ENCODE results near the gene CTBP1.

The CTBP1 gene

DNA sequence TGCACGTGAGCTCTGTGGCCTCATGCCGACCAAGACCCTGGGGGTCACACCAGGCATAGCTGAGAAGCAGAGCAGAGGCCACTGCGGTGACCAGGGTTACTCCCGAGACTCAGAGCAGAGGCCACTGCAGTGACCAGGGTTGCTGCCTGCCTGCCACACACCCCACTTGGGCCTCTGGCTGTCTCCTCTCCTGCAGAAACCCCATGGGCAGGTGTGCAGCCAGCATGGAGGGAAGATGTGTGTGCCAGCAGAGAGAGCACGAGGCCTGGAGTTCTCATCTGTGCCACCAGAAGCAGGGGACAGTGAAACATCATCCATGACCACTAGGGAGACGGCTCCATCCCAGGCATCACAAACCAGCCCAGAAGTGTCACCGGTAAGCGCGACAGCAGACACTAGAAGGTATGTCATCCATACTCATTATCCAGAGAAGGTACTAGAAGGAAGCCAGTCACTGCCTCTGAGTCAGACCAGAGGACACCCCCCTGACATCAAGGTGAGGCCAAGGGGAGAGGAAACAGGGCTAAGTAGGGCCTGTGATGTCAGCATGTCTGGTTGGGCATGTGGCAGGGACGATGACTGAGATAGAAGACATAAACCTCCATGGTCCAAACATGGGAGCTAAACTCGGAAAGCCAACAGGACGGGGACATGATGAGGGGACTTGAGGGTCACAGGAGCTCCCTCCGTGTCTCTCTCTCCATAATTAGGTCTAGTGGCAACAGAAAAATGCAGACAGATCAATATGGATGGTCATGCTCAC, 52.3 kb downstream of the CTBP1 start:
- DNase-seq (ENCODE audit: low read depth, low spot score) = no peak

DNA sequence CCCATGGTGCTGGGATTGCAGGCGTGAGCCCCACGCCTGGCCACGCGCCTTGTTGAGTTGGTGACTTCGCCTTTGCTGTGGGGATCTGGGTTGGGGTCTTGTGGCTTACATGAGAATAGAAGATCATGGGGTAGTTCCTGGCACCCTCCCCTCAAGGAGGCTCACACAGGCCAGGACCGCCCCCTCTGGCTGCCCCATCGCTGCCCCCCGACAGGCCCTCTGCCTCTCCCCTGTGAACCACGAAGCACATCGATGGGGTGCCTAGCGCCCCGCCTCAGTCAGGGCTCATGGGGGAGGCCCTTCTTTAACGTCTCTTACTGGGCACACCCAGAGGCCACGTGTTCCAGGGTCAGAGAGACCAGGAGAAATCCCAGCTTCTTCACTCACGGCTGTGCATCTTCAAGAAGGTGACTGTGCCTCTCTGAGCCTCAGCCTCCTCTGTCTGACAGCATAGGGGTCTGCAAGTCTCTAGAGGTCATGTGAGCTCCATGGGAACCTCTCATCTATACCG, 53.0 kb downstream of the CTBP1 start:
- no peak for DNase-seq (ENCODE audit: low read depth, low spot score)

DNA sequence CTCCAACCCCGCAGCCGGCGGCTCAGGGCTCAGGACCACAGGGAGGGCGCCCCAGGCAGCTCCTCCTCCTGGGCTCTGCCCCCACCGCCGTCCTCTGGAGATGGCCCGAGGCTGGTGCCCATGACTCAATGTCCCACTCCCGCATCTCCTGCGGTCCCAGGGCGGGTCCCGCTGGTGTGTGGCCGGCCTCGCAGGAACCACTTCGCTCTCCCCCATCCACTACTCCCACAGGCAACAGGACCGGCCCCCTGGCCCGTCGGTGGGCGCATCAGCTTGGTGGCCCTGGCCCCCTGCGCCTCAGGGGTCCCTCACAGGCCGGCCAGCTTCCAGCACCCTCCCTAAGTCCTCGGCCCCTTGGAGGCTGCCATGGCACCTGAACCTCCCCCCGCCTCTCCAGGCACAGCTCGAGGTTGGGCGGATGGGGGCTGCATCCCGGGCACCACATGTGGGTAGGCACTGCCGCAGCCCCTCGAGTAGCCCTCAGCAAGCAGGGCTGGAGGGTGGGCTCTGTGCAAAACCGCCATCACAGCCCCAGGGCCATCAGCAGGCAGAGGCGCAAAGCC, 53.7 kb downstream of the CTBP1 start:
- DNase-seq (ENCODE audit: low read depth, low spot score) = no peak

DNA sequence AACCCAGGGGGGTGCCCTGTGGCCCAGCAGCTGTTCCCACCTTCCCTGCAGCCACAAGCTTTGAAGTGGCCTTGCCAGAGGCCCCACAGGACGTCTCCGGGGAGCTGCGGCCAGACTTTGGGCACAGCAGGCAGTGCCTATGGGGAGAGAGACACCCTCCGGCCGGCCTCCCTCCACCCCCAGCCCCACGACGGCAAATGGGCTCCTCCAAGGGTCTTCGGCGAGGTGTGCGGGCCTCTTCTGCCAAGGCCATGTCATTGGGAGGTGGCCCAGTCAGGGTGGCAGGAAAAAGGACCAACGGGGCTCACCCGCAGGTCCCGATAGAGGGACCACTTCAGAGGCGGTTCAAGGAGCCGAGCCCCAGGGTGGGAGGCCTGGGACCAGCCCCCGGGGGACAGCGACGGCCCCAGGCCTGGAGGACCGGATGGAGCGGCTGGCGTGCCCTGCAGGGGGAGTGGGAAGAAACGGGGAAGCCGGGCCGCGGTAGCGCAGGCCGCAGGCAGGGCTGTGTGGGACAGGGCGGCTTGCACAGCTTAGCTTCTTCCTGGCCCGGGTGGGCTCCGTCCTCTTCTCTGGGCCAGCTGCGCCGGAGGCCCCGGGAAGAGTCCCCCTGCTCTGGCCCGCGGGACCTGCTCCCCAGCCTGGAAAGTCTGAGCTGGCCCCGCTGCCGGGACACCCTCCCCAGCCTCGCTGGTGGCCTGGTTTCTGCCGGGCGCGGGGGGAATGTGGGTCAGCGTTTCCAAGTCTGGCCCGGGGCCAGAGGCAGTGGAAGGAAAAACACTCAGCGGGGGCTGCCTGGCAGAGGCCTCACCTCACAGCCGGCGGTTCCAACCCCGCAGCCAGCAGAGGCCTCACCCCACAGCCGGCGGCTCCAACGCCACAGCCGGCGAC, 54.7 kb downstream of the CTBP1 start:
- no peak for DNase-seq (ENCODE audit: low read depth, low spot score)

DNA sequence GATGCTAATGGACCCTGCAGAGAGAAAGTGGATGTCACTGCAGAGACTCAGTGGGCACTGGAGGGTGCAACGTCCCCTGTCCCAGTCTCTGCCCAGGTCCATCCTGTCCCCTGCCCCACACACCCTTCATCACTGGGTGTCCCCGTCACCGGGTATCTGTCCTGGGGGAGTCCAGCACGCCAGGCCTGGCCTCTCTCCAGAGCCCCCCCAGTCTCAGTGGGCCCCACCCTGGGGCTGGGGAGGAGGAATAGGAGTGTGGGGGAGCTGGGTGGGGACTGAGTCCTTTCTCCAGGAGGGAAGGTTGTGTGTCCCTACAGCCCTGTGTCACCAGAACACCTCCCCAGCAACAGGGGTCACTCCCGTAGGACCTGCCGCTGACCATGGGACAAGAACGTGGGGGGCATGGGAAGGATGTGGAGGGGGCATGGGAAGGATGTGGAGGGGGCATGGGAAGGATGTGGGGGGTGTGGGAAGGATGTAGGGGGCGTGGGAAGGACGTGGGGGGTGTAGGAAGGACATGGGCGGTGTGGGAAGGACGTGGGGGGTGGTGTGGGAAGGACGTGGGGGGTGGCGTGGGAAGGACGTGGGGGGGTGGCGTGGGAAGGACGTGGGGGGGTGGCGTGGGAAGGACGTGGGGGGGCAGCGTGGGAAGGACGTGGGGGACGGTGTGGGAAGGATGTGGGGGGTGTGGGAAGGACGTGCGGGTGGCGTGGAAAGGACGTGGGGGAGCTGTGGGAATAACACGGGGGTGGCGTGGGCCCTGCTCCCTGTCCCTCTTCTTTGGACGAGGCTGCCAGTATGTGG, 55.5 kb downstream of the CTBP1 start:
- no peak for DNase-seq (ENCODE audit: low read depth, low spot score)

DNA sequence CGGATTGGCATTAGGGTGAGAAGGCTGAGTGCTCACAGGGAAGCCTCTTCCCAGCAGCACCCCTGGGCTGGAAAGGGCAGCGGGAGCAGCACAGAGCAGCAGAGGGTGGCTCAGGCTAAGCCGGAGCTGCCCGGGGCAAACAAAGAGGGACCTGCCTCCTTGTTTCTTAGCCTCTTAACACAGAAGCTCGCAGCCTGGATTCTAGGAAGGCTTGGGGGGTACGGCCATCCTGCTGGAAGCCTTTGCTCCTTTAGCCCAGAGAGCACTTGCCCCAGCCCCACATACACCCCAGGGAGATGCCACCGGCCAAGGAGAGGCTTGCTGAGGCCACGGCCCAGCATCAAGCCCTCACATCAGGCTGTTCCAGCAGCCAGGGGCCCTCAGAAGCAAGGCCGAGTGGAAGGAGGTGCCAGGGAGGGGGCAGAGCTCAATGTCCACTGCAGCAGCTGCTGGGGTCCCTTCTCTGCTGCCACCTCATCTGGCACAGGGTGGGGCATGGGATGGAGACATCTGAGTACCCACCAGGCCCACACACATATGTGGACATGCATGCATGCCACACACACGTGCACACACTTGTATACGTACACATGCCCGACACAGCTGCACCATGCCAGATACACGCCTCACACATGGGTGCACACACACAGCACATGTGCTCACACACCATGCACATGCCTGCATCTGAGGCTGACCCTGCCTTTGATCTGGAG, 56.3 kb downstream of the CTBP1 start:
- DNase-seq (ENCODE audit: low read depth, low spot score) = no peak

DNA sequence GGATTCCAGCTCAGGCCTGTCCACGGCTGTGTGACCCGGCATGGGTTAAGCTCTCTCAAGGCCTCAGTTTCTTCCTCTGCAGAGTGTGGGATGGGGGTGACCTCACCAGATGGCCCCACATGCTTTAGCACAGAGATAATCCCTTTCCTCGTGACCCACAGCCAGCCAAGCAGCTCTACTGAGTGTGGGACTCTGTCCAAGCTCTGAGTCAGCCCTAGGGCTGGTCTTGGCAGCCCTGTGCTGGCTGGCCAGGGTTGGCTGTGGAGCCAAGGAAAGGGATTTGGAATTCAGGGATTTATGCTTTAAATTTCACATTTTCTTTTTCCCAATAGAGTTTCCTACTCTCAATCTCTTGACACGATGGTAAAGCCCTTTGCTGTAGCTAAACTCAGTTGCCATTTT, 56.8 kb downstream of the CTBP1 start:
- no peak for DNase-seq (ENCODE audit: low read depth, low spot score)

DNA sequence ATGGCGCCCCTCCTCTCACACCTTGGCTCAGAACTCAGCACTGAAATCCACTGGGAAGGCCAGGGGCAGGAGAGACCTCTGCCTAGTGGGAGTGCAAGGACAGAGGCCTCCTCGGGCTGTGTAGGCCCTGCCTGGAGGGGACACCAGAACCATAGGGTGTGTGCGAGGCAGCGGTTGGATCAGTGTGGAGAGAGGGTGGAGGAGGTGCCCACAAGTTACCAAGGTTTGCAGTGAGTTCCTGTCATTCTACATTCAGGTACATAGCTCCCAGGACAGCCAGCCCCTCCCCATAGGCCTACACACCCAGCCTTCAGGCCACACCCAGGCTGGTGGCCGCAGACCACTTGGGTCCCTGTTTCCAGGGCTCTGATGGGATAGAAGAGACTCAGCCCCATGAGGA, 57.3 kb downstream of the CTBP1 start:
- no peak for DNase-seq (ENCODE audit: low read depth, low spot score)

DNA sequence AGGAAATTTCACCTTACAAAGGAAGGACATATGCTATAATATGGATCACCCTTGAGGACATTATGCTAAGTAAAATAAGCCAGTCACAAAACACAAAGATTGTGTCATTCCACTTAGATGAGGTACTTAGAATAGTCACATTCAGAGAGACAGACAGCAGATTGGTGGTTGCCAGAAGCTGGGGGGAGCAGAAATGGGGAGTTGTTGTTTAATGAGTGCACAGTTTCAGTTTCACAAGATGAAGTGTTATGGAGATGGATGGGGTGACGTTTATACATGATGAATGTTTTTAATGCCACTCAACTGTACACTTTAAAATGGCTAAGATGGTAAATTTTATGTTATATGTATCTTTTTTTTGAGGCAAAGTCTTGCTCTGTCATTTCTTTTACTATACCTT, 61.7 kb downstream of the CTBP1 start:
- DNase-seq (ENCODE audit: low read depth, low spot score) = no peak

DNA sequence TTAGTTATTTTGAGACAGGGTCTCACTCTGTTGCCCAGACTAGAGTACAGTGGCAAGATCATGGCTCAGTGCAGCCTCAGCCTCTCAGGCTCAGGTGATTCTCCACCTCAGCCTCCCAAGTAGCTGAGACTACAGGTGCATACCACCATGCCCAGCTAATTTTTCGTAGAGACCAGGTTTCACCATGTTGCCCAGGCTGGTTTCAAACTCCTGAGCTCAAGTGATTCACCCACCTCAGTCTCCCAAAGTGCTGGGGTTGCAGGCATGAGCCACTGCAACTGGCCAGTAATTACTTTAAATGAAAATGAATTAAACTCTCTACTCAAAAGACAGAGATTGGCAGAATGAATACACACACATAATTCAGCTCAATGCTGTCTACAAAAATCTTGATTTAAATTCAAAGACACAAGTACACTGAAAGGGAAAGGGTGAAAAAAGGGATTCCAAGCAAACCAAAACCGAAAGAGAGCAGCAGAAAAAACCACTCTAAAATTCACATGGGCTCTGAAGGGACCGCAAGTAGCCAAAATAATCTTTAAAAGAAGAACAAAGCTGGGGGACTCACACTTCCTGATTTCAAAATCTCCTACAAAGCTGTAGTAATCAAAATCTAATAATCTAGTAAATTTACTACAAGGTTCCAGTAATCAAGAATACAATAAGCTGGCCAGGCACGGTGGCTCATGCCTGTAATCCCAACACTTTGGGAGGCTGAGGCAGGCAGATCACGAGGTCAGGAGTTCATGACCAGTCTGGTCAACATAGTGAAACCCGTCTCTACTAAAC, 64.8 kb downstream of the CTBP1 start:
- DNase-seq (ENCODE audit: low read depth, low spot score) = no peak

DNA sequence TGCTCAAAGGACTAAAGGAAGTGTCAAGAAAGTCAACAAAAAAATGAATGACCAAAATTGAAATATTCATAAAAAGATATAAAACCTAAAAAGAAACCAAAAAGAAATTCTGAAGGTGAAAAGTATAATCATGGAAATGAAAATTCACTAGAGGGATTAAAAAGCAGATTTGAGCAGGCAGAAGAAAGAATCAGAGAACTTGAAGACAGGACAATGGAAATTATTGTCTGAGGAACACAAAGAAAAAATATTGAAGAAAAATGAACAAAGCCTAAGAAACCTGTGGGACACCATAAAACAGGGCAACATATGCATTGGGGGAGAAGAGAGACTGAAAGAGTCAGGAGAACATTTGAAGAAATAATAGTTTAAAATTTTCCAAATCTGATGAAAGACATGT, 66.6 kb downstream of the CTBP1 start:
- no peak for DNase-seq (ENCODE audit: low read depth, low spot score)

DNA sequence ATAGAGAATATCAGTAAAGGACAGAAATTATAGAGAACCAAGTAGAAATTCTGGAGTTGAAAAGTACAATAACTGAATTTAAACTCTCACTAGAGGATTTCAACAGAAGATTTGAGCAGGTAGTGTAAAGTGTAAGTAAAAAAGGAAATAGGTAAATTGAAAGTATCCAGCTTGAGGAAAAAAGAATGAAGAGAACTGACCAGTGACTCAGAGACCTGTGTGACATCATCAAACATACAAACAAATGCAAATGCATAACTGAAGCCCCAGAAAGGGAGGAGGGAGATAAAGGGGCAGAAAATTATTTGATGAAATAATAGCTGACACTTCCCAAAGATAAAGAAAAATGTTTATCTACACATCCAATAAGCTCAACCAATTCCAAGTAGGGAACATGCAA, 68.3 kb downstream of the CTBP1 start:
- no peak for DNase-seq (ENCODE audit: low read depth, low spot score)

DNA sequence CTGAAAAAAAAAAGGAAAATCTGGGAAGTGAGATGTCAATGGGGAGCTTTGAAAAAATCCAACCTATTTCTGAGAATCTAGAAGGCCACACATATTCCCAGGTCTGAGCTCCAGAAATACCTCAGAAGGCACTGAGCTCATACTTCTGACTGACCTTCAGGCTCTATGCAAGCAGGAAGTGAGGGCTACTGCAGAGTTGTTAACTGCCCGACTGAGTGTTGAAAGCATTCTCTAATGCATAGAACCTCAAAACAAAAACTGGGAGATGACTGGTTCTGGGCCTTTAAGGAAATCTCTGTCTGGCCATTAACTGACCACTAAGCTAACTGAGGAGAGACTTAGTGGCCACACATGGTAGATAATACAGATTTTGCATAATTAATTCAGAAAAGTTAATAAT, 69.0 kb downstream of the CTBP1 start:
- no peak for DNase-seq (ENCODE audit: low read depth, low spot score)

DNA sequence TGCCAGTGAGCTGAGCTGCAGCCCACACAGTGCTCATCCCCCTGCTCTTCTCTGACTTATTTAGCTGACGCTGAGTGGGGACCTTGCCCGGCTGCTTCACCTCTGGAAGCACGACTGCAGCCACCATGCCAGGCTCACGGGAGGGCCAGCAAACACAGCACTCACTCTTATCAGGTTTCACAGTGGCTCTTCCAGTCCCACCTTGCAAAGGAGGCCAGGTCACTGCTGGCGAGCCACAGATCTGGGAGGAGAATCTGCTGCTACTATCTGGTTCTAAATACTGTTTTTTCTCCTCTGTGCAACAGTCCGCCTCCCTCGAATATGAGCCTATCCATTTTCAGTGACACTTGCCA, 69.9 kb downstream of the CTBP1 start:
- DNase-seq (ENCODE audit: low read depth, low spot score) = no peak

DNA sequence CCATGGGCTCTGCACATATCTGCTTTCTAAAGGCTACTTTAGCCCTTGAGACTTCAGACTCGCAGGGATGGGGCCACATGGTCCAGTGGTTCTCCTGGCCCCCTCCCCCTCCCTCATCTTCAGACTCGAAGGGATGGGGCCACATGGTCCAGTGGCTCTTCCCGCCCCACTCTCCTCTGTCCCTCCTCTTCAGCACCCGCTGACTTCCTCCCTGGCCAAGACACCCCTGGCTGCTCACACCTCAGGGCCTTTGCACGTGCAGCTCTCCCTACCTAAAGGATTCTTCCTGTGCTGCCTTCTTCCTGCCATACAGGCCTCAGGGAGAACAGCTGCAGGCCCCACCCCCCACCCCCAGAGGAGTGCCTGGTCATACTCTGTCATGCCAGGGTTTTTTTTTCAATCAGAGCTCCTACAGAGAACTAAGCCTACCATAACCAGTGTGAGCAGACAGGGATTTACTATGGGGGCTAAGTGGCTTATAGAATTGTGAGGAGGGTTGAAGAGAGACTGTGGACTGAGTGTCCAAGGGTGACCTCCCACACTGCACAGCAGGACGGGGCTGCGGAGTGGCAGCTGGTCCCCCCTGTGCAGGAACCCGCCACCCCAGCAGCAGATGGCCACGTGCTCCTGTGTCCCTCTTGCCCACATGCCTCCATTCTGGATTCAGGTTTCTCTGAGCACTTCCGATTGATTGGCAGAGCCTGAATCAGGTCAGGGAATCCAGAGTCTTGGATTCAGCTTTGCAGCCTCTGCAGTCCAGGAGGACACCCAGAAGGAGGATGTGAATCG, 70.4 kb downstream of the CTBP1 start:
- no peak for DNase-seq (ENCODE audit: low read depth, low spot score)

DNA sequence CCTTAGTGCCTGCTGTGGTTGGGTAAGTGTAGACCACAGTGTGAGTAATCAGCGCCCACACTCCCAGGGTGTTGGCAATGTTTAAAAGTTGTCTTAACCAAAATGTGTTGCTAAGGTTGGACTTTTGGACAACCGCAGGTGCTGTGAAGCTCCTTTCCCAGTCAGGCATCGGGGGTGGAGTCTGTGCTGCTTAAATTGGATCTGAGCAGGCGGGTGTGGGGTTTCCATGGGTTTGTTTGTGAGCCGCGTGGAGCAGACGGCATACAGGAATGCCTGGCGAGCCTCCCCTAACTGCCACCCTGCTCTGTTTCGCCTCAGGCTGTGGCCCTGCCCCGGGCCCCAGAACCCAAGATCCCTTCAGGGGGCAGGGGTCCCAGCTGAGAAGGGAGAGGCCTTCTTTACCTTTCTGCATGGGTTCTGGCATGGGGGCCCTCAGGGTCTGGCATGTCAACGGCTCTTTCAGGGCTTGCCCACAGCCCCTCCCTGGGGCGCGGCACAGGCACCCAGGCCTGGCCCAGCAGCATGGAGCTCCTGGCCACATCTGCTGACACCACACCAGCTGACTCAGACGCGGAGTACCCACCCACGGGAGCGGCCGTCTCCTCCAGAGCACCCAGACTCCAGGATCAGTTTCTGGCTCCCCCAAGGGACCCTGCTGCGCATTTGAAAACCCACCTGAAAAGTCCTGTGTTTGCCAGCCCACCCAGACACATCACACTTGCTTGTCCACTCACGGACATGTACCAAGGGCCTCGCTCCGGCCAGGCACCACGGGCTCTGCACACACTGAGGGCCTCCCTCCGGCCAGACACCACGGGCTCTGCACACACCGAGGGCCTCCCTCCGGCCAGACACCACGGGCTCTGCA, 71.4 kb downstream of the CTBP1 start:
- no peak for DNase-seq (ENCODE audit: low read depth, low spot score)

DNA sequence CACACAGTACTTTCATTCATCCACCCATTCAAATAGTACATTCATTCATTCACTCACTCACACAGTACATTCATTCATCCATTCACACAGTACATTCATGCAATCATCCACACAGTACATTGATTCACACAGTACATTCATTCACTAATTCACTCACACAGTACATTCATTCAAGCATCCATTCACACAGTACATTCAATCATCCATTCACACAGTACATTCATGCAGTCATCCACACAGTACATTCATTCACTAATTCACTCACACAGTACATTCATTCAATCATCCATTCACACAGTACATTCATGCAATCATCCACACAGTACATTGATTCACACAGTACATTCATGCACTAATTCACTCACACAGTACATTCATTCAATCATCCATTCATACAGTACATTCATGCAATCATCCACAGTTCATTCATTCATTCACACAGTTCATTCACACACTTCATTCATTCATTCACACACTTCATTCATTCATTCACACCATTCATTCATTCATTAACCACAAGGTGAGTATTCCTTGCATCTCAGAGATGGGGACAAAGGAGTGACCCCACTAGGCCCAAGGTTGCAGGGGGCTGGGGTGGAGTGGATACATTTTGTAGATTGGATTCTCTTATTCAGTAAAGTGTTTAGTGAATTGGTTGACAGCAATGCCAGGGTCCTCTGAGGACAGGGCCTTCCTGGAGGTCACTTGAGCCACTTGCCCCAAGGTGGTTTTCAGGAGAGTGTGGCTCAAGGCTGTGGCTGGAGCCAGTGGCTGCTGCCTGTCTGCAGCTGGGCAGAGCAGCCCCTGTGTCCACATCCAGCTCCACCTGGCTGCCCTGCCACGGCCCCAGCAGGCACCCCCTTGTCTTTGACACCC, 72.3 kb downstream of the CTBP1 start:
- no peak for DNase-seq (ENCODE audit: low read depth, low spot score)

All from iPS DF 19.7 (cell line).